ENCODE measurements around the gene FOXM1. TPM values are rescaled to one million over a fixed set of nuclear protein-coding genes. Genes with fewer than 3 reads are reported as not detected.

FOXM1 gene
- total RNA-seq, 2 donors from 2014 or later = 1.2 to 10.8 TPM

- intact Hi-C loops (cut with DNase I) = loop anchor here (10.0 kb wide), 1 partner anchor 86 kb away; no protein-coding TSS in a partner anchor
- TF ChIP-seq CTCF (IDR thresholded peaks at IDR 0.05) (no peak), POLR2A (IDR thresholded peaks at IDR 0.05) (no peak), POLR2AphosphoS5 (IDR thresholded peaks at IDR 0.05) (no peak)
- no peaks in the 10 kb centered on the region for H3K4me1 ChIP-seq (replicated peaks)
- no peak for DNase-seq (ENCODE audit: low spot score)
- no peaks in the 10 kb centered on the region for H3K36me3 ChIP-seq
- no peaks in the 10 kb centered on the region for H3K9me3 ChIP-seq
- no peaks in the 10 kb centered on the region for H3K27me3 ChIP-seq (replicated peaks; ENCODE audit: insufficient read depth)
- H3K4me3 ChIP-seq = no peak overlapping the region
- 81% methylated on average over 2 of the region's 2 CpGs for WGBS
- H3K27ac ChIP-seq = no peak overlapping the region
Observed at GRCh38 chr12:2858334-2858733, 18.6 kb downstream of the FOXM1 start.

GRCh38 chr12:2857576-2857975 lies 19.4 kb downstream of the FOXM1 start:
- DNase-seq (ENCODE audit: low spot score) = no peak
- Histone ChIP-seq H3K27me3 (replicated peaks; ENCODE audit: insufficient read depth) (no peaks in the 10 kb centered on the region), H3K4me1 (replicated peaks) (no peaks in the 10 kb centered on the region), H3K36me3 (no peaks in the 10 kb centered on the region), H3K27ac (no peak overlapping the region), H3K9me3 (no peaks in the 10 kb centered on the region), H3K4me3 (no peak overlapping the region)
- intact Hi-C loops (cut with DNase I) = loop anchor here (10.0 kb wide), 1 partner anchor 87 kb away; no protein-coding TSS in a partner anchor
- WGBS = 78% methylated on average over 7 of the region's 7 CpGs
- TF ChIP-seq POLR2A (IDR thresholded peaks at IDR 0.05) = no peak
- TF ChIP-seq CTCF (IDR thresholded peaks at IDR 0.05) = no peak
- TF ChIP-seq POLR2AphosphoS5 (IDR thresholded peaks at IDR 0.05) = no peak

- H3K4me1 ChIP-seq (replicated peaks) = no peaks in the 10 kb centered on the region
- no peaks in the 10 kb centered on the region for H3K27me3 ChIP-seq (replicated peaks; ENCODE audit: insufficient read depth)
- TF ChIP-seq POLR2A (IDR thresholded peaks at IDR 0.05) (no peak), POLR2AphosphoS5 (IDR thresholded peaks at IDR 0.05) (no peak), CTCF (IDR thresholded peaks at IDR 0.05) (no peak)
- no peak for DNase-seq (ENCODE audit: low spot score)
- intact Hi-C loops (cut with DNase I) = loop anchor here (10.0 kb wide), 1 partner anchor 88 kb away; no protein-coding TSS in a partner anchor
- no peak within 1 kb of the TSS for H3K4me3 ChIP-seq
- WGBS = 76% methylated on average over 3 of the region's 3 CpGs
- no peaks in the 10 kb centered on the region for H3K9me3 ChIP-seq
- no peaks in the 10 kb centered on the region for H3K36me3 ChIP-seq
- H3K27ac ChIP-seq = no peak within 1 kb of the TSS
Observed at GRCh38 chr12:2857021-2857431, 19.9 kb downstream of the FOXM1 start, which contains the start of gene TEX52. Gene TEX52, minus strand, starts transcription at chr12:2857039. Its CDS starts 13 bp downstream, at chr12:2857026.

- intact Hi-C loops (cut with DNase I) = loop anchor here (10.0 kb wide), 1 partner anchor 89 kb away; no protein-coding TSS in a partner anchor
- TF ChIP-seq CTCF (IDR thresholded peaks at IDR 0.05) (no peak), POLR2AphosphoS5 (IDR thresholded peaks at IDR 0.05) (no peak), POLR2A (IDR thresholded peaks at IDR 0.05) (no peak)
- Histone ChIP-seq H3K27me3 (replicated peaks; ENCODE audit: insufficient read depth) (no peaks in the 10 kb centered on the region), H3K4me1 (replicated peaks) (no peaks in the 10 kb centered on the region), H3K36me3 (no peaks in the 10 kb centered on the region), H3K9me3 (no peaks in the 10 kb centered on the region), H3K27ac (no peak overlapping the region), H3K4me3 (no peak overlapping the region)
- WGBS = 92% methylated on average over 3 of the region's 3 CpGs
- DNase-seq (ENCODE audit: low spot score) = no peak
Observed at GRCh38 chr12:2856051-2856450, 20.9 kb downstream of the FOXM1 start.

- H3K4me3 ChIP-seq = no peak overlapping the region
- H3K36me3 ChIP-seq = no peaks in the 10 kb centered on the region
- no peaks in the 10 kb centered on the region for H3K9me3 ChIP-seq
- no peak for TF ChIP-seq CTCF (IDR thresholded peaks at IDR 0.05)
- TF ChIP-seq POLR2A (IDR thresholded peaks at IDR 0.05) = no peak
- TF ChIP-seq POLR2AphosphoS5 (IDR thresholded peaks at IDR 0.05) = no peak
- H3K27ac ChIP-seq = no peak overlapping the region
- WGBS = 69% methylated on average over 7 of the region's 7 CpGs
- H3K27me3 ChIP-seq (replicated peaks; ENCODE audit: insufficient read depth) = no peaks in the 10 kb centered on the region
- no peaks in the 10 kb centered on the region for H3K4me1 ChIP-seq (replicated peaks)
- intact Hi-C loops (cut with DNase I) = loop anchor here (10.0 kb wide), 1 partner anchor 89 kb away; no protein-coding TSS in a partner anchor
- DNase-seq (ENCODE audit: low spot score) = no peak
Observed at GRCh38 chr12:2855546-2855945, 21.4 kb downstream of the FOXM1 start.

Data from prostate gland (tissue), 2 donors.